Activated CD4-positive, alpha-beta memory T cell treated with anti-CD3 and anti-CD28 coated beads, Interleukin-2, amount 10 ng/mL, durations not matched to agents 7 days and 5 days (primary cell): Measurements from ENCODE around the gene RFT1. TPM values are rescaled to one million over a fixed set of nuclear protein-coding genes. Genes with fewer than 3 reads are reported as not detected.
A peak's percentile ranks its signal among the peaks of the same experiment; 100 is the strongest.

Source experiments
- CTCF ChIA-PET: fragments of 350-600 bp; sonication (Branson Sonifier 250); formaldehyde crosslinking; loops from one replicate; lab custom pipeline; 2021; ENCODE audit warnings: antibody characterized with exemption, inconsistent platforms; lab: Charles Lee
- POLR2A ChIA-PET: fragments of 350-600 bp; sonication (Branson Sonifier 250); formaldehyde crosslinking; loops from one replicate; lab custom pipeline; 2021; ENCODE audit warnings: antibody characterized with exemption; lab: Charles Lee
- DNase-seq: peaks from one replicate; pipeline ENCODE4 v3.0.0-alpha.2; 2020
- H3K27ac Mint-ChIP-seq: one replicate; pipeline ENCODE4 v1.8.0; 2021; ENCODE audit warnings: mild to moderate bottlenecking, mixed read lengths
- H3K27me3 Mint-ChIP-seq: one replicate; pipeline ENCODE4 v1.8.0; 2021; ENCODE audit warnings: mixed read lengths
- H3K36me3 Mint-ChIP-seq: one replicate; pipeline ENCODE4 v1.8.0; 2021; ENCODE audit warnings: low read depth, mixed read lengths
- H3K4me1 Mint-ChIP-seq: one replicate; pipeline ENCODE4 v1.8.0; 2021; ENCODE audit warnings: mixed read lengths
- H3K4me3 Mint-ChIP-seq: one replicate; pipeline ENCODE4 v1.8.0; 2021; ENCODE audit warnings: mild to moderate bottlenecking, mixed read lengths
- H3K9me3 Mint-ChIP-seq: one replicate; pipeline ENCODE4 v1.8.0; 2021; ENCODE audit warnings: mixed read lengths
- total RNA-seq, 2 experiments: library from RNA; stranded (reverse); gene quantifications; one replicate each; pipeline ENCODE4 v1.2.3, GENCODE V29; 2021

Gene RFT1
- total RNA-seq, 2 experiments from 2014 or later, result 26.4 to 27.6 TPM

- H3K4me3 Mint-ChIP-seq, result no peak overlapping the region
- peaks cover 26% of the 10 kb centered on the region for H3K36me3 Mint-ChIP-seq
- peaks cover 46% of the 10 kb centered on the region for H3K4me1 Mint-ChIP-seq
- H3K27me3 Mint-ChIP-seq, result no peaks in the 10 kb centered on the region
- ChIA-PET POLR2A (interaction anchor here (0.6 to 5.0 kb wide), 8 partner anchors 8 to 145 kb away, joined by 3 to 25 read pairs (median 4); partner anchors contain the start of gene RFT1), CTCF (interaction anchor here (0.9 to 4.3 kb wide), 15 partner anchors 12 to 415 kb away, joined by 3 to 53 read pairs (median 9); partner anchors contain the start of genes PRKCD and SFMBT1)
- H3K27ac Mint-ChIP-seq, result peak overlapping the region; percentile 79
- peak; percentile 44 for DNase-seq
- no peaks in the 10 kb centered on the region for H3K9me3 Mint-ChIP-seq
These were observed 21.0 kb downstream of the RFT1 start for GRCh38 chr3:53109190-53109589.

- CTCF ChIA-PET, result interaction anchor here (0.9 to 3.4 kb wide), 5 partner anchors 9 to 92 kb away, joined by 3 to 14 read pairs (median 3); no protein-coding TSS in a partner anchor
- Mint-ChIP-seq H3K9me3 (no peaks in the 10 kb centered on the region), H3K4me1 (peaks cover 76% of the 10 kb centered on the region), H3K36me3 (peaks cover 49% of the 10 kb centered on the region), H3K4me3 (no peak overlapping the region), H3K27me3 (no peaks in the 10 kb centered on the region), H3K27ac (peak overlapping the region; percentile 95)
- DNase-seq, result no peak
- POLR2A ChIA-PET, result interaction anchor here (0.6 to 1.4 kb wide), 4 partner anchors 9 to 60 kb away, joined by 3 to 4 read pairs (median 4); no protein-coding TSS in a partner anchor
These were observed 25.5 kb downstream of the RFT1 start for GRCh38 chr3:53104762-53105161.

GRCh38 chr3:53103397-53104296 is 26.6 kb downstream of the RFT1 start:
- no peak overlapping the region for H3K4me3 Mint-ChIP-seq
- no peaks in the 10 kb centered on the region for H3K9me3 Mint-ChIP-seq
- H3K27me3 Mint-ChIP-seq, result no peaks in the 10 kb centered on the region
- ChIA-PET CTCF (interaction anchor here (1.3 to 4.1 kb wide), 5 partner anchors 8 to 32 kb away, joined by 3 to 31 read pairs (median 4); no protein-coding TSS in a partner anchor), POLR2A (interaction anchor here (0.9 to 2.2 kb wide), 9 partner anchors 8 to 59 kb away, joined by 3 to 13 read pairs (median 5); partner anchors contain the start of genes RFT1 and SFMBT1)
- peaks cover 49% of the 10 kb centered on the region for H3K36me3 Mint-ChIP-seq
- H3K27ac Mint-ChIP-seq, result peak overlapping the region; percentile 95
- DNase-seq, result no peak
- H3K4me1 Mint-ChIP-seq, result peaks cover 69% of the 10 kb centered on the region

GRCh38 chr3:53102601-53103147 is 27.6 kb downstream of the RFT1 start:
- ChIA-PET CTCF (interaction anchor here (0.6 to 4.1 kb wide), 7 partner anchors 9 to 257 kb away, joined by 3 to 31 read pairs (median 3); no protein-coding TSS in a partner anchor), POLR2A (interaction anchor here (1.1 to 2.2 kb wide), 6 partner anchors 9 to 57 kb away, joined by 3 to 13 read pairs (median 8); partner anchors contain the start of genes RFT1 and SFMBT1)
- no peaks in the 10 kb centered on the region for H3K9me3 Mint-ChIP-seq
- DNase-seq, result peak; percentile 69
- H3K36me3 Mint-ChIP-seq, result peaks cover 48% of the 10 kb centered on the region
- H3K27ac Mint-ChIP-seq, result peak overlapping the region; percentile 95
- H3K27me3 Mint-ChIP-seq, result no peaks in the 10 kb centered on the region
- H3K4me1 Mint-ChIP-seq, result peaks cover 61% of the 10 kb centered on the region
- peak overlapping the region; percentile 63 for H3K4me3 Mint-ChIP-seq

GRCh38 chr3:53101956-53102355 is 28.3 kb downstream of the RFT1 start:
- DNase-seq, result no peak
- ChIA-PET POLR2A (interaction anchor here (0.8 to 2.2 kb wide), 4 partner anchors 10 to 57 kb away, joined by 3 to 13 read pairs (median 11); partner anchors contain the start of gene SFMBT1), CTCF (interaction anchor here (1.0 to 4.1 kb wide), 6 partner anchors 10 to 256 kb away, joined by 3 to 31 read pairs (median 3); no protein-coding TSS in a partner anchor)
- H3K4me3 Mint-ChIP-seq, result peak overlapping the region; percentile 63
- no peaks in the 10 kb centered on the region for H3K9me3 Mint-ChIP-seq
- peaks cover 60% of the 10 kb centered on the region for H3K4me1 Mint-ChIP-seq
- H3K36me3 Mint-ChIP-seq, result peaks cover 49% of the 10 kb centered on the region
- H3K27ac Mint-ChIP-seq, result peak overlapping the region; percentile 95
- no peaks in the 10 kb centered on the region for H3K27me3 Mint-ChIP-seq

GRCh38 chr3:53100818-53101466 is 29.3 kb downstream of the RFT1 start:
- H3K9me3 Mint-ChIP-seq, result no peaks in the 10 kb centered on the region
- peak overlapping the region; percentile 22 for H3K4me3 Mint-ChIP-seq
- peak overlapping the region; percentile 95 for H3K27ac Mint-ChIP-seq
- peaks cover 49% of the 10 kb centered on the region for H3K36me3 Mint-ChIP-seq
- peaks cover 57% of the 10 kb centered on the region for H3K4me1 Mint-ChIP-seq
- POLR2A ChIA-PET, result interaction anchor here (0.8 to 1.0 kb wide), 2 partner anchors 9 to 28 kb away, joined by 3 to 7 read pairs; no protein-coding TSS in a partner anchor
- no peaks in the 10 kb centered on the region for H3K27me3 Mint-ChIP-seq
- DNase-seq, result peak; percentile 34
- CTCF ChIA-PET, result interaction anchor here (4.1 kb wide), 1 partner anchor 11 kb away, joined by 31 read pairs; no protein-coding TSS in a partner anchor

GRCh38 chr3:53097887-53098286 is 32.3 kb downstream of the RFT1 start:
- Mint-ChIP-seq H3K27me3 (no peaks in the 10 kb centered on the region), H3K36me3 (peaks cover 46% of the 10 kb centered on the region), H3K4me3 (no peak overlapping the region), H3K9me3 (no peaks in the 10 kb centered on the region), H3K27ac (no peak overlapping the region), H3K4me1 (peaks cover 34% of the 10 kb centered on the region)
- CTCF ChIA-PET, result interaction anchor here (1.2 to 1.3 kb wide), 2 partner anchors 11 to 12 kb away, joined by 5 to 8 read pairs; no protein-coding TSS in a partner anchor
- no peak for DNase-seq
- POLR2A ChIA-PET, result no interaction called here

GRCh38 chr3:53092942-53093341 is 37.3 kb downstream of the RFT1 start:
- ChIA-PET CTCF (no interaction called here), POLR2A (no interaction called here)
- Mint-ChIP-seq H3K27me3 (no peaks in the 10 kb centered on the region), H3K36me3 (peaks cover 32% of the 10 kb centered on the region), H3K9me3 (no peaks in the 10 kb centered on the region), H3K4me3 (no peak overlapping the region), H3K27ac (no peak overlapping the region), H3K4me1 (no peaks in the 10 kb centered on the region)
- no peak for DNase-seq

- CTCF ChIA-PET, result interaction anchor here (1.3 kb wide), 1 partner anchor 16 kb away, joined by 3 read pairs; no protein-coding TSS in a partner anchor
- Mint-ChIP-seq H3K4me1 (no peaks in the 10 kb centered on the region), H3K27me3 (no peaks in the 10 kb centered on the region), H3K36me3 (peaks cover 28% of the 10 kb centered on the region), H3K4me3 (no peak overlapping the region), H3K27ac (no peak overlapping the region), H3K9me3 (no peaks in the 10 kb centered on the region)
- POLR2A ChIA-PET, result no interaction called here
- DNase-seq, result no peak
These were observed 38.0 kb downstream of the RFT1 start for GRCh38 chr3:53092216-53092615.

GRCh38 chr3:53091011-53091410 is 39.2 kb downstream of the RFT1 start:
- H3K27ac Mint-ChIP-seq, result no peak overlapping the region
- CTCF ChIA-PET, result interaction anchor here (1.3 kb wide), 1 partner anchor 17 kb away, joined by 3 read pairs; no protein-coding TSS in a partner anchor
- DNase-seq, result no peak
- H3K4me3 Mint-ChIP-seq, result no peak overlapping the region
- no peaks in the 10 kb centered on the region for H3K4me1 Mint-ChIP-seq
- H3K36me3 Mint-ChIP-seq, result peaks cover 28% of the 10 kb centered on the region
- POLR2A ChIA-PET, result no interaction called here
- H3K27me3 Mint-ChIP-seq, result no peaks in the 10 kb centered on the region
- H3K9me3 Mint-ChIP-seq, result no peaks in the 10 kb centered on the region

GRCh38 chr3:53089511-53089910 is 40.7 kb downstream of the RFT1 start:
- no peak overlapping the region for H3K27ac Mint-ChIP-seq
- H3K9me3 Mint-ChIP-seq, result no peaks in the 10 kb centered on the region
- no peak for DNase-seq
- ChIA-PET CTCF (no interaction called here), POLR2A (interaction anchor here (1.2 kb wide), 1 partner anchor 10 kb away, joined by 4 read pairs; no protein-coding TSS in a partner anchor)
- no peak overlapping the region for H3K4me3 Mint-ChIP-seq
- no peaks in the 10 kb centered on the region for H3K27me3 Mint-ChIP-seq
- no peaks in the 10 kb centered on the region for H3K4me1 Mint-ChIP-seq
- H3K36me3 Mint-ChIP-seq, result peaks cover 25% of the 10 kb centered on the region

- no peaks in the 10 kb centered on the region for H3K4me1 Mint-ChIP-seq
- H3K9me3 Mint-ChIP-seq, result no peaks in the 10 kb centered on the region
- no peak overlapping the region for H3K4me3 Mint-ChIP-seq
- H3K27ac Mint-ChIP-seq, result no peak overlapping the region
- no peak for DNase-seq
- no peaks in the 10 kb centered on the region for H3K27me3 Mint-ChIP-seq
- H3K36me3 Mint-ChIP-seq, result no peaks in the 10 kb centered on the region
- ChIA-PET POLR2A (no interaction called here), CTCF (no interaction called here)
These were observed 44.8 kb downstream of the RFT1 start for GRCh38 chr3:53085476-53085875.
